ENCODE data around the gene SOD3.

Gene SOD3

DNA sequence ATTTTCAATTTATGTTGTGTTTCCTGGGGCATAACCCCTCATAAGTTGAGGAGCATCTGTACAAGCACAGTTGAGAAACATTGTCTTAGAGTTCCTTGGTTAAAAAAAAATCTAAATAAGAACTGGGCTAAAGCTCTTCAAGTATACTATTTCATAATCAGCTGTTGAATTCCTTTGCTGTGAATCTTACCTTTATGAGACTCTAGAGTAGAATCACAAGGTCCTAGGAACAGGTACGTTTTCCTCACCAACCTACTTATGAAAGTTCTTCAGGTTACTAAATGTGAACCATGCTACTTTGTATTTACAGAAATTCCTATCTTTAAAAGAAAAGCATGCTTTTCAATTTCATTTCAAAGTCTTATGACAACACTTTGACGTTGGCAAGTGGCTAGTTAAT lies 20.9 kb upstream of the SOD3 start (continued):
- TF ChIP-seq, protein P1, sequence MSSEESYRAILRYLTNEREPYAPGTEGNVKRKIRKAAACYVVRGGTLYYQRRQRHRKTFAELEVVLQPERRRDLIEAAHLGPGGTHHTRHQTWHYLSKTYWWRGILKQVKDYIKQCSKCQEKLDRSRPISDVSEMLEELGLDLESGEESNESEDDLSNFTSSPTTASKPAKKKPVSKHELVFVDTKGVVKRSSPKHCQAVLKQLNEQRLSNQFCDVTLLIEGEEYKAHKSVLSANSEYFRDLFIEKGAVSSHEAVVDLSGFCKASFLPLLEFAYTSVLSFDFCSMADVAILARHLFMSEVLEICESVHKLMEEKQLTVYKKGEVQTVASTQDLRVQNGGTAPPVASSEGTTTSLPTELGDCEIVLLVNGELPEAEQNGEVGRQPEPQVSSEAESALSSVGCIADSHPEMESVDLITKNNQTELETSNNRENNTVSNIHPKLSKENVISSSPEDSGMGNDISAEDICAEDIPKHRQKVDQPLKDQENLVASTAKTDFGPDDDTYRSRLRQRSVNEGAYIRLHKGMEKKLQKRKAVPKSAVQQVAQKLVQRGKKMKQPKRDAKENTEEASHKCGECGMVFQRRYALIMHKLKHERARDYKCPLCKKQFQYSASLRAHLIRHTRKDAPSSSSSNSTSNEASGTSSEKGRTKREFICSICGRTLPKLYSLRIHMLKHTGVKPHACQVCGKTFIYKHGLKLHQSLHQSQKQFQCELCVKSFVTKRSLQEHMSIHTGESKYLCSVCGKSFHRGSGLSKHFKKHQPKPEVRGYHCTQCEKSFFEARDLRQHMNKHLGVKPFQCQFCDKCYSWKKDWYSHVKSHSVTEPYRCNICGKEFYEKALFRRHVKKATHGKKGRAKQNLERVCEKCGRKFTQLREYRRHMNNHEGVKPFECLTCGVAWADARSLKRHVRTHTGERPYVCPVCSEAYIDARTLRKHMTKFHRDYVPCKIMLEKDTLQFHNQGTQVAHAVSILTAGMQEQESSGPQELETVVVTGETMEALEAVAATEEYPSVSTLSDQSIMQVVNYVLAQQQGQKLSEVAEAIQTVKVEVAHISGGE (tag by site-specific recombination; conservative IDR thresholded peaks at IDR 0.05; ENCODE audit: low read depth): no peak
- TF ChIP-seq REPIN1 (tag by site-specific recombination; IDR thresholded peaks at IDR 0.05; ENCODE audit: low read depth): no peak

DNA sequence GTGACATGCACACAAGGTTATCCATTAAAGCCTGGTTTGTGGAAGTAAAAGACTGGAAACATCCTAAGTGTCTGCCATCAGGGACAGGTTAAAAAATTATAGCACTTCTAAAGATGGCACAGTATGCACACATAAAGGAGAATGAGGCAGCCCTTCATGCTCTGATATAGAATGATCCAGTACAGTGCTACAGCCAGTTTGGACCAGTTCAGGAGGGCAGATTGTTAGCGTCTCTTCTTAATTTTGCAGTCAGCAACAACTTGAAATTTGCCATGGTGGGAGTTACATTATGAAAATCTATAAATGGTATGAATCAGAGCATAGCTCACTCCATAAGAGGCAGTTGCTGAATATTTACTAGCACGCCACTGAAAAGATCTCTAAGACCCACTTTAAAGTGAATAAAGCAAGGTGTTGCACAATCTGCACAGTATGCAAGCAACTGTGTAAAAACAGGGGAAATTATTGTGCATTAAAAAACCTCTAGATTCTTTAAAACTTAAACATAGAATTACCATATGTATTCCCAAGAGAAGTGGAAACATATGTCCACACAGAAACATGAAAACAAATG lies 20.3 kb upstream of the SOD3 start:
- H3K27ac ChIP-seq (ENCODE audit: extremely low read depth, low read depth, low read length): no peak overlapping the region
- H3K36me3 ChIP-seq (ENCODE audit: control insufficient read depth in 2 of 2, insufficient read depth in 1 of 2, low read length in 2 of 2): no peaks in the 10 kb centered on the region
- TF ChIP-seq TRIM28 (IDR thresholded peaks at IDR 0.05; ENCODE audit: borderline replicate concordance, low read length): no peak
- TF ChIP-seq ZNF404 (tag by site-specific recombination; IDR thresholded peaks at IDR 0.05): no peak
- ChIA-PET POLR2A (no interaction called here), CTCF (interaction anchor here (0.7 kb wide), 1 partner anchor 364 kb away, joined by 3 read pairs; no protein-coding TSS in a partner anchor)
- no peaks in the 10 kb centered on the region for H3K9me3 ChIP-seq (ENCODE audit: control insufficient read depth, insufficient read depth, low read depth, low read length)
- H3K4me3 ChIP-seq (ENCODE audit: low read depth, low read length): no peak overlapping the region
- H3K4me1 ChIP-seq (ENCODE audit: control insufficient read depth, insufficient read depth, low read length): no peaks in the 10 kb centered on the region

DNA sequence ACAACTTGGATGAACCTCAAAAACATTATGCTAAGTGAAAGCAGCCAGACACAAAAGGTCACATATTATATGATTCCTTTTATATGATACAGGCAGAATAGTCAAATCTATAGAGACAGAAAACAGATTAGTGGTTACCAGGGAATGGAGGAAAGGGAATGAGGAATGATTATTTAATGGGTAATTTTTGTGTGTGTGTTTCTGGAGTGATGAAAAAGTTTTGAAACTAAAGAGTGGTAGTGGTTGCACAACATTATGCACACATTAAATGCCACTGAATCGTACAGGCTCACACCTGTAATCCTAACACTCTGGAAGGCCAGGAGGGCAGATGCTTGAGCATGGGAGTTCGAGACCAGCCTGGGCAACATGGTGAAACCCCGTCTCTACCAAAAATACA lies 19.6 kb upstream of the SOD3 start:
- CTCF ChIA-PET: no interaction called here
- no peak overlapping the region for H3K4me3 ChIP-seq (ENCODE audit: low read depth, low read length)
- H3K9me3 ChIP-seq (ENCODE audit: control insufficient read depth, insufficient read depth, low read depth, low read length): no peaks in the 10 kb centered on the region
- POLR2A ChIA-PET: no interaction called here
- H3K4me1 ChIP-seq (ENCODE audit: control insufficient read depth, insufficient read depth, low read length): no peaks in the 10 kb centered on the region
- no peak for TF ChIP-seq KLF7 (tag by site-specific recombination; IDR thresholded peaks at IDR 0.05; ENCODE audit: borderline replicate concordance)
- TF ChIP-seq ZNF404 (tag by site-specific recombination; IDR thresholded peaks at IDR 0.05): no peak
- TF ChIP-seq ZNF677 (tag by site-specific recombination; IDR thresholded peaks at IDR 0.05): no peak
- TF ChIP-seq, protein P2, sequence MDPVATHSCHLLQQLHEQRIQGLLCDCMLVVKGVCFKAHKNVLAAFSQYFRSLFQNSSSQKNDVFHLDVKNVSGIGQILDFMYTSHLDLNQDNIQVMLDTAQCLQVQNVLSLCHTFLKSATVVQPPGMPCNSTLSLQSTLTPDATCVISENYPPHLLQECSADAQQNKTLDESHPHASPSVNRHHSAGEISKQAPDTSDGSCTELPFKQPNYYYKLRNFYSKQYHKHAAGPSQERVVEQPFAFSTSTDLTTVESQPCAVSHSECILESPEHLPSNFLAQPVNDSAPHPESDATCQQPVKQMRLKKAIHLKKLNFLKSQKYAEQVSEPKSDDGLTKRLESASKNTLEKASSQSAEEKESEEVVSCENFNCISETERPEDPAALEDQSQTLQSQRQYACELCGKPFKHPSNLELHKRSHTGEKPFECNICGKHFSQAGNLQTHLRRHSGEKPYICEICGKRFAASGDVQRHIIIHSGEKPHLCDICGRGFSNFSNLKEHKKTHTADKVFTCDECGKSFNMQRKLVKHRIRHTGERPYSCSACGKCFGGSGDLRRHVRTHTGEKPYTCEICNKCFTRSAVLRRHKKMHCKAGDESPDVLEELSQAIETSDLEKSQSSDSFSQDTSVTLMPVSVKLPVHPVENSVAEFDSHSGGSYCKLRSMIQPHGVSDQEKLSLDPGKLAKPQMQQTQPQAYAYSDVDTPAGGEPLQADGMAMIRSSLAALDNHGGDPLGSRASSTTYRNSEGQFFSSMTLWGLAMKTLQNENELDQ (tag by site-specific recombination; IDR thresholded peaks at IDR 0.05; ENCODE audit: low read depth): no peak
- no peak for TF ChIP-seq ZNF19 (tag by site-specific recombination; IDR thresholded peaks at IDR 0.05; ENCODE audit: low read depth)
- TF ChIP-seq ZNF600 (tag by site-specific recombination; IDR thresholded peaks at IDR 0.05): no peak
- H3K36me3 ChIP-seq (ENCODE audit: control insufficient read depth in 2 of 2, insufficient read depth in 1 of 2, low read length in 2 of 2): no peaks in the 10 kb centered on the region
- no peak overlapping the region for H3K27ac ChIP-seq (ENCODE audit: extremely low read depth, low read depth, low read length)

DNA sequence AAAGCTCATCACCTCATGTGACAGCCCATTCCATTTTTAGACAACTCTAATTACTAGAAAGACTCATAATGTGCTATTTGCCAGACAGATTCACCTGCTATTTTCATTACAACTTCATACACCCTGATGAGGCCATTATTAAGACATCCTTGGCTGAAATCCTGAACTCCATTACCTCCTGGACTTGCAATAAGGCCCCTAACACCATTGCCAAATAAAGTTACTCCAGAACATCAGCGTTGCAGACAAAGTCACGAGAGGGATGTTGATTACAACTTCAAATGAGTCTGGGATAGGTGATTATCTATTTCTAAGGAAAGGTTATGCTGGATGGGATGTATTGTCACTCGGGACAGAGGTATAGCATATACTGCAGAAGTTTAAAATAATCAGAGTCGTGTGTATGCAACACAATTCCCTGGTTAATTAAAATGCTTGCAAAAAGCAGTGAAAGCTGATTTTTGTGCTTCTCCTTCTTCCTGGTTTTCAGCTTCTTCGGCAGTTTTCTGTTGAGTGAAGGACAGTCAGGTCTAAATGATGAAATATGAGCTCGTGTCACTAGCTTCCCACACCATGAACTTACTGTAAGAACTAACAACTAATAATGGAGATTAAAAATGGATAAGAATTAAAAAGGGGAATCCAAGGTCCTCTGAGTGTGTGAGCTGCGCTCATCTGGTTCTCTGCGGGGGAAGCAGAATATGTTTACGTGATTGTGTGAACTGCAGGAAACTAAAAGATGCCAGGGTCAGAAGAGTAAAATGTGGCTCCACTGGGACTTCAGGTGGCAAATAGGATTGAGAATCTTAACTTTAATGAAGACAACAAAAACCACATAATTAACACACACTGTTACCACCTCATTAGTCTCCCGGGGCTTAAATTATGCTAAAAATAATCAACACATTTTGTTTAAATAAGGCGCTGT lies 17.6 kb upstream of the SOD3 start:
- POLR2A ChIA-PET: no interaction called here
- TF ChIP-seq, protein P3, sequence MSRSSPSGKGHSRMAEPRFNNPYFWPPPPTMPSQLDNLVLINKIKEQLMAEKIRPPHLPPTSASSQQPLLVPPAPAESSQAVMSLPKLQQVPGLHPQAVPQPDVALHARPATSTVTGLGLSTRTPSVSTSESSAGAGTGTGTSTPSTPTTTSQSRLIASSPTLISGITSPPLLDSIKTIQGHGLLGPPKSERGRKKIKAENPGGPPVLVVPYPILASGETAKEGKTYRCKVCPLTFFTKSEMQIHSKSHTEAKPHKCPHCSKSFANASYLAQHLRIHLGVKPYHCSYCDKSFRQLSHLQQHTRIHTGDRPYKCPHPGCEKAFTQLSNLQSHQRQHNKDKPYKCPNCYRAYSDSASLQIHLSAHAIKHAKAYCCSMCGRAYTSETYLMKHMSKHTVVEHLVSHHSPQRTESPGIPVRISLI (tag by site-specific recombination; IDR thresholded peaks at IDR 0.05): no peak
- TF ChIP-seq KLF8 (tag by site-specific recombination; IDR thresholded peaks at IDR 0.05) (no peak), ZNF623 (tag by site-specific recombination; IDR thresholded peaks at IDR 0.05) (no peak)
- TF ChIP-seq, protein P4, sequence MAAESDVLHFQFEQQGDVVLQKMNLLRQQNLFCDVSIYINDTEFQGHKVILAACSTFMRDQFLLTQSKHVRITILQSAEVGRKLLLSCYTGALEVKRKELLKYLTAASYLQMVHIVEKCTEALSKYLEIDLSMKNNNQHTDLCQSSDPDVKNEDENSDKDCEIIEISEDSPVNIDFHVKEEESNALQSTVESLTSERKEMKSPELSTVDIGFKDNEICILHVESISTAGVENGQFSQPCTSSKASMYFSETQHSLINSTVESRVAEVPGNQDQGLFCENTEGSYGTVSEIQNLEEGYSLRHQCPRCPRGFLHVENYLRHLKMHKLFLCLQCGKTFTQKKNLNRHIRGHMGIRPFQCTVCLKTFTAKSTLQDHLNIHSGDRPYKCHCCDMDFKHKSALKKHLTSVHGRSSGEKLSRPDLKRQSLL (tag by site-specific recombination; IDR thresholded peaks at IDR 0.05): no peak
- TF ChIP-seq, protein P5, sequence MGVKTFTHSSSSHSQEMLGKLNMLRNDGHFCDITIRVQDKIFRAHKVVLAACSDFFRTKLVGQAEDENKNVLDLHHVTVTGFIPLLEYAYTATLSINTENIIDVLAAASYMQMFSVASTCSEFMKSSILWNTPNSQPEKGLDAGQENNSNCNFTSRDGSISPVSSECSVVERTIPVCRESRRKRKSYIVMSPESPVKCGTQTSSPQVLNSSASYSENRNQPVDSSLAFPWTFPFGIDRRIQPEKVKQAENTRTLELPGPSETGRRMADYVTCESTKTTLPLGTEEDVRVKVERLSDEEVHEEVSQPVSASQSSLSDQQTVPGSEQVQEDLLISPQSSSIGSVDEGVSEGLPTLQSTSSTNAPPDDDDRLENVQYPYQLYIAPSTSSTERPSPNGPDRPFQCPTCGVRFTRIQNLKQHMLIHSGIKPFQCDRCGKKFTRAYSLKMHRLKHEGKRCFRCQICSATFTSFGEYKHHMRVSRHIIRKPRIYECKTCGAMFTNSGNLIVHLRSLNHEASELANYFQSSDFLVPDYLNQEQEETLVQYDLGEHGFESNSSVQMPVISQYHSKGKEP (tag by site-specific recombination; IDR thresholded peaks at IDR 0.05): no peak
- Histone ChIP-seq H3K4me3 (ENCODE audit: low read depth, low read length) (no peak overlapping the region), H3K36me3 (ENCODE audit: control insufficient read depth in 2 of 2, insufficient read depth in 1 of 2, low read length in 2 of 2) (no peaks in the 10 kb centered on the region), H3K4me1 (ENCODE audit: control insufficient read depth, insufficient read depth, low read length) (no peaks in the 10 kb centered on the region), H3K27ac (ENCODE audit: extremely low read depth, low read depth, low read length) (no peak overlapping the region), H3K9me3 (ENCODE audit: control insufficient read depth, insufficient read depth, low read depth, low read length) (no peaks in the 10 kb centered on the region)
- CTCF ChIA-PET: no interaction called here

Data from HEK293 (cell line).